ENCODE data around the gene MAN1C1.

Gene MAN1C1

DNA sequence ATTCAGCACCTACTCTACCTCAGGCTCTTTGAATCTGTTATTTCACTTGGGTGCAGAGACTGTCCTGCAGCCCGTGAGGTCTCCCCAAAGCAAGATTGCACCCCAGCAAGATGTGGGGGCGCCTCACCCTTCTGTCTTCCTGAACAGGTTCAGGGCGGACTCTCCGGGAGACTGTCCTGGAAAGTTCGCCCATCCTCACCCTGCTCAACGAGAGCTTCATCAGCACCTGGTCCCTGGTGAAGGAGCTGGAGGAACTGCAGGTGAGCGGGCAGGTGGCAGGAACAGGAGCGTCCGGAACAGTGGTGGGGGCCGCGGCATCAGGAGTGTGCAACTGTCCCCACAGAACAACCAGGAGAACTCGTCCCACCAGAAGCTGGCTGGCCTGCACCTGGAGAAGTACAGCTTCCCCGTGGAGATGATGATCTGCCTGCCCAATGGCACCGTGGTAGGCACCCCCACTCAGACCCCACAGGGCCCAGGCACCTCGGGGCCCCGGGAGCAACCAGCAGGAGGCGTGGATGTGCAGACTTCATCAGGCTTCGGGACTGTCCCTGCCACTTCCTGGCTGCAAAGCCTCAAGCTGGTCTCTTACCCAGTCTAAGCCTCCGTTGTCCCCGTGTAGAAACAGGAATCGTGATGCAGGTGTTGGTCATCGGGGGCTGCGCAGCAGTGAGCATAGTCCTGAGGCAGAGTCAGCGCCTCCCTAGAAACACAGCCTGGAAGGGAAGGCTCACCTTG is 197.3 kb downstream of the MAN1C1 start:
- TF ChIP-seq, protein P1, sequence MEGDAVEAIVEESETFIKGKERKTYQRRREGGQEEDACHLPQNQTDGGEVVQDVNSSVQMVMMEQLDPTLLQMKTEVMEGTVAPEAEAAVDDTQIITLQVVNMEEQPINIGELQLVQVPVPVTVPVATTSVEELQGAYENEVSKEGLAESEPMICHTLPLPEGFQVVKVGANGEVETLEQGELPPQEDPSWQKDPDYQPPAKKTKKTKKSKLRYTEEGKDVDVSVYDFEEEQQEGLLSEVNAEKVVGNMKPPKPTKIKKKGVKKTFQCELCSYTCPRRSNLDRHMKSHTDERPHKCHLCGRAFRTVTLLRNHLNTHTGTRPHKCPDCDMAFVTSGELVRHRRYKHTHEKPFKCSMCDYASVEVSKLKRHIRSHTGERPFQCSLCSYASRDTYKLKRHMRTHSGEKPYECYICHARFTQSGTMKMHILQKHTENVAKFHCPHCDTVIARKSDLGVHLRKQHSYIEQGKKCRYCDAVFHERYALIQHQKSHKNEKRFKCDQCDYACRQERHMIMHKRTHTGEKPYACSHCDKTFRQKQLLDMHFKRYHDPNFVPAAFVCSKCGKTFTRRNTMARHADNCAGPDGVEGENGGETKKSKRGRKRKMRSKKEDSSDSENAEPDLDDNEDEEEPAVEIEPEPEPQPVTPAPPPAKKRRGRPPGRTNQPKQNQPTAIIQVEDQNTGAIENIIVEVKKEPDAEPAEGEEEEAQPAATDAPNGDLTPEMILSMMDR (IDR thresholded peaks at IDR 0.05; ENCODE audit: unreplicated experiment in 3 of 3), result no peak
- no peak overlapping the region for H3K4me3 Mint-ChIP-seq
- H3K27ac Mint-ChIP-seq, result no peak overlapping the region
- H3K27me3 Mint-ChIP-seq (ENCODE audit: low read depth), result no peaks in the 10 kb centered on the region
- H3K36me3 Mint-ChIP-seq (ENCODE audit: low read depth), result peaks cover 21% of the 10 kb centered on the region
- H3K9me3 Mint-ChIP-seq, result no peaks in the 10 kb centered on the region
- peaks cover 10% of the 10 kb centered on the region for H3K4me1 Mint-ChIP-seq

DNA sequence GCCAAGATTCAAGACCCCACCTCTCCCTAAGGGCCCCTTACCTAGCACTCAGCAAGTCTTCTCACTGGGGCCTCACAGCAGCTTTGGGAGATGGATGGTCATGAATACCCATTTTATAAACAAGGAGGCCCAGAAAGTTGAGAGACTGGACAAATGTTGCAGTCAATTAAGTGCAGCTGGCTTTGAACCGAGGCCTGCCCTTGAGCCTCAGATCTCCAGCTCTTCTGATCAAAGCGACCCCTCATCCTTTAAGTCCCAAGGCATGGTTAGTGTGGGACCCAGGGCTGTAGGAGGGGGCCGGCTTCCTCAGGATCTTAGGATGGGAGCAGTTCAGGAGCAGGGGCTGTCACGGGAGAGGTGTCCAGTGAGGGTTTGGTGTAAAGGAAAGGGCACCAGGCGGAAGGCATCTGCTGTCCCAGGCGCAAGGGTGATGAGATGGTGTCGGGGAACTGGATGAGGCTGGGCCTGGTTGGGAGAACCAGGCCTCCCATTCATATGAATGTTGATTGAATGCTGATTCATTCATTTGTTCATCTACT is 198.0 kb downstream of the MAN1C1 start:
- no peaks in the 10 kb centered on the region for H3K9me3 Mint-ChIP-seq
- TF ChIP-seq, protein P1 (IDR thresholded peaks at IDR 0.05; ENCODE audit: unreplicated experiment in 3 of 3), result no peak

DNA sequence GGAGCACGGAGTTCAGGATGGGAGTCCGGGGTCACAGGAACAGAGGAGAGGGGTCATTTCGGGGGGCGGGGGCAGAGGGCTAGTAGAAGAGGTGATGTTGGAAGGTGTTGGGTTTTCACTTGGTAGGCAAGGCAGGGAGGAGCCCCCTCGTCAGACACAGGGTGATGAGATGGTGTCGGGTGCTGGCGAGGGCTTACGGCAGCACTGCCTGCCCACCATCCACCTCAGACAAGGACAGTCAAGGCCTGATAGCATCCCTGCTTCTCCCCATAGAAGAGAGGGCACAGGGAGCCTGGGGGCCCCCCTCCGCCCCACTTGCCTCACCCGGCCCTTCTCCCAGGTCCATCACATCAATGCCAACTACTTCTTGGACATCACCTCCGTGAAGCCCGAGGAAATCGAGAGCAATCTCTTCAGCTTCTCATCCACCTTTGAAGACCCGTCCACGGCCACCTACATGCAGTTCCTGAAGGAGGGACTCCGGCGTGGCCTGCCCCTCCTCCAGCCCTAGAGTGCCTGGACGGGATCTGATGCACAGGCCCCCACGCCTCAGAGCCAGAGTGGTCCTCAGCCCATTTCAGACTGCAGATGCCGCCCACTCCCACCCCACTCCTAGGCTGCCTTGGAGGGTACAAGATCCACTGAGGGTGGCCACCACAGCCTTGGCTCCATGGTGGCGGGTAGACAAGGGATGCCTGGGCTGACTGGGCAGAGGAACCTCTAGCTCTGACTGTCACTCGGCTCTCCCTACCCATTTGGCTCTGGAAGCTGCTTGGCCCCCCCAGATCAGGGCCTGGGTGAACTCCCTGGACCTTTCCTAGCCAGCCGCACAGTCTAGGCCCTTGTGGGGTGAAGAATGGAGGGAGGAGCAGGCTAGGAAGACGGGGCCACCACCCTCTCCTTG is 198.9 kb downstream of the MAN1C1 start:
- Mint-ChIP-seq H3K27ac (peak overlapping the region in 1 of 3 experiments; percentile 4), H3K36me3 (ENCODE audit: low read depth) (peaks cover 17% of the 10 kb centered on the region), H3K4me1 (peaks cover 17% of the 10 kb centered on the region), H3K27me3 (ENCODE audit: low read depth) (no peaks in the 10 kb centered on the region), H3K9me3 (no peaks in the 10 kb centered on the region), H3K4me3 (peak overlapping the region in 2 of 3 experiments; percentile 7 to 29)
- TF ChIP-seq, protein P1 (IDR thresholded peaks at IDR 0.05; ENCODE audit: unreplicated experiment in 3 of 3), result no peak

More for the DNA sequence above, 198.0 kb downstream of the MAN1C1 start:
- peak overlapping the region in 2 of 3 experiments; percentile 7 to 29 for H3K4me3 Mint-ChIP-seq
- H3K36me3 Mint-ChIP-seq (ENCODE audit: low read depth), result peaks cover 17% of the 10 kb centered on the region
- H3K4me1 Mint-ChIP-seq, result peaks cover 16% of the 10 kb centered on the region
- H3K27ac Mint-ChIP-seq, result peak overlapping the region in 1 of 3 experiments; percentile 4
- H3K27me3 Mint-ChIP-seq (ENCODE audit: low read depth), result no peaks in the 10 kb centered on the region

DNA sequence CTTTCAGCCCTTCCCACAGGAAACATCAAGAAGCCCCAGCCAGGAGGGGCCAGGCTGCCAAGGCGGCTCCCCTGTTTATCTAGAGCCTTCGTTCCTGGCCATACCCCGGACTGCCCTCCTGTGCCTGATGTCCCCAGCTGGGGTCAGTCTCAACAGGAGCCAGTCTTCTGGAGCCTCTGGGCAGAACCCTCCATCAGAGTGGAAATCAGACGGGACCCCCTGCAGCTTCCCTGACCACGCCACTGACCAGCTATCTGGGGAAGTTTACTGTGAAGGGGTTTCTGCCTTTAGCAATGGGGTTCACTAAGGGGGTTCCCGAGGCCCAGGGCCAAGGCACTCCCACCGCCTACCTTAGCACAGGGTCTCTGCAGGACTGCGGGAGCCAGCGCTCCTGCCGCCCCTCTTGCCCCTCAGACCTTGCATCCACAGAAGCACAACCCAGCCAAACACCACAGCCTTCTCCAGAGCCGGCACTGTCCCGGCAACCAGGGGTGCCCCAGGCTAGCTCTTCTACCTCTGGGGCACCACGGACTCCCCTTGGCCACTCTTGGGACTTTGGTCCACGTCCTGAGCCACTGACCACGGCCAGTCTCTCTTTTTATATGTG is 199.6 kb downstream of the MAN1C1 start:
- Mint-ChIP-seq H3K4me1 (peaks cover 24% of the 10 kb centered on the region), H3K36me3 (ENCODE audit: low read depth) (peaks cover 17% of the 10 kb centered on the region), H3K4me3 (peak overlapping the region in 2 of 3 experiments; percentile 10 to 48), H3K27ac (no peak overlapping the region), H3K9me3 (no peaks in the 10 kb centered on the region), H3K27me3 (ENCODE audit: low read depth) (no peaks in the 10 kb centered on the region)
- TF ChIP-seq, protein P1 (IDR thresholded peaks at IDR 0.05; ENCODE audit: unreplicated experiment in 3 of 3), result no peak

DNA sequence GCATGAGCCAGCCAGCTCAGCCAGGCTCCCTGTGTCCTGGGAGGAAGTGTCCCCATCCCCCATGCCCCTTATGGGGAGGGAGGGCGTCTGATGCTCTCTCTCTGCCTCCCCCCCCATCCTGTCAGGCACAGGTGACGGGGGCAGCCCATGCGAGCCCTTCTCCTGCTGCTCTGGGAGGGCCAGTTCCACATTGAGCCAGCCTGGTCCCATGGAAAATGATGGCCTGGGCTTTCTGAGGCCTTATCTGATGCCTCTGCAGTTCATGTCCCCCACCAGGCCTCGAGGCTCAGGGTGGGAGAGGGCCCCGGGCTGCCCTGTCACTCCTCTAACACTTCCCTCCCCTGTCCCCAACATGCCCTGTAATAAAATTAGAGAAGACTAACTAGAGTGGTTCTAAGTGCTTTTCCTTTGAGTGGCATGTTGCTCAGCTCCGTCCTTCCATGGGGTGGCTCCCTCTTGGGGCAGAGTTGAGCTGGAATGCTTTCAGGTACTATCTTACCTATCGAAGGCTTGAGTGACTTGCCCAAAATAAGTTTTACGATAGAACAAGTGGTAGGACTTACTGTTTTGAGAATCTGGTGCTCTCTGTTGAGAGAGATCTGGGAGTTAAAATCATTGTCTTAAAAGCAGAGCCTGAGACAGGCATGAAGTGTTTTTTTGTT is 201.4 kb downstream of the MAN1C1 start:
- Mint-ChIP-seq H3K36me3 (ENCODE audit: low read depth) (peaks cover 14% of the 10 kb centered on the region), H3K4me3 (peak overlapping the region; percentile 98 to 99 (median 98)), H3K27me3 (ENCODE audit: low read depth) (no peaks in the 10 kb centered on the region), H3K4me1 (peaks cover 37% of the 10 kb centered on the region), H3K27ac (peak overlapping the region; percentile 99 to 100 (median 100)), H3K9me3 (no peaks in the 10 kb centered on the region)
- TF ChIP-seq, protein P1 (IDR thresholded peaks at IDR 0.05; ENCODE audit: unreplicated experiment in 3 of 3), result peak in 1 of 3 experiments; percentile 14

Measured in nephron (organoid).